Measurements from ENCODE around the gene CTNNA1. TPM values are rescaled to one million over a fixed set of nuclear protein-coding genes. Genes with fewer than 3 reads are reported as not detected.
"Not testable (repeated sequence)": the region's sequence is repeated elsewhere in the genome, so short reads cannot be mapped to it uniquely, and the experiment has no call there.

Gene CTNNA1
- total RNA-seq, 1 donor from 2014 or later: 598 TPM

- TF ChIP-seq, protein P1, sequence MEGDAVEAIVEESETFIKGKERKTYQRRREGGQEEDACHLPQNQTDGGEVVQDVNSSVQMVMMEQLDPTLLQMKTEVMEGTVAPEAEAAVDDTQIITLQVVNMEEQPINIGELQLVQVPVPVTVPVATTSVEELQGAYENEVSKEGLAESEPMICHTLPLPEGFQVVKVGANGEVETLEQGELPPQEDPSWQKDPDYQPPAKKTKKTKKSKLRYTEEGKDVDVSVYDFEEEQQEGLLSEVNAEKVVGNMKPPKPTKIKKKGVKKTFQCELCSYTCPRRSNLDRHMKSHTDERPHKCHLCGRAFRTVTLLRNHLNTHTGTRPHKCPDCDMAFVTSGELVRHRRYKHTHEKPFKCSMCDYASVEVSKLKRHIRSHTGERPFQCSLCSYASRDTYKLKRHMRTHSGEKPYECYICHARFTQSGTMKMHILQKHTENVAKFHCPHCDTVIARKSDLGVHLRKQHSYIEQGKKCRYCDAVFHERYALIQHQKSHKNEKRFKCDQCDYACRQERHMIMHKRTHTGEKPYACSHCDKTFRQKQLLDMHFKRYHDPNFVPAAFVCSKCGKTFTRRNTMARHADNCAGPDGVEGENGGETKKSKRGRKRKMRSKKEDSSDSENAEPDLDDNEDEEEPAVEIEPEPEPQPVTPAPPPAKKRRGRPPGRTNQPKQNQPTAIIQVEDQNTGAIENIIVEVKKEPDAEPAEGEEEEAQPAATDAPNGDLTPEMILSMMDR (IDR thresholded peaks at IDR 0.05; ENCODE audit: partially characterized antibody, unreplicated experiment): no peak
- Mint-ChIP-seq H3K36me3 (ENCODE audit: unreplicated experiment) (peaks cover 2% of the 10 kb centered on the region), H3K9me3 (ENCODE audit: unreplicated experiment) (peaks cover 2% of the 10 kb centered on the region), H3K27me3 (ENCODE audit: unreplicated experiment) (peaks cover 9% of the 10 kb centered on the region), H3K4me3 (ENCODE audit: unreplicated experiment) (no peak overlapping the region), H3K4me1 (ENCODE audit: low read depth, unreplicated experiment) (peaks cover 17% of the 10 kb centered on the region), H3K27ac (ENCODE audit: unreplicated experiment) (no peak overlapping the region)
- DNase-seq: no peak
Measured at GRCh38 chr5:138805096-138805495, 51.9 kb downstream of the CTNNA1 start.

- Mint-ChIP-seq H3K4me1 (ENCODE audit: low read depth, unreplicated experiment) (peaks cover 16% of the 10 kb centered on the region), H3K9me3 (ENCODE audit: unreplicated experiment) (peaks cover 6% of the 10 kb centered on the region), H3K4me3 (ENCODE audit: unreplicated experiment) (no peak overlapping the region), H3K27ac (ENCODE audit: unreplicated experiment) (no peak overlapping the region), H3K27me3 (ENCODE audit: unreplicated experiment) (peaks cover 6% of the 10 kb centered on the region), H3K36me3 (ENCODE audit: unreplicated experiment) (peaks cover 5% of the 10 kb centered on the region)
- TF ChIP-seq, protein P1 (IDR thresholded peaks at IDR 0.05; ENCODE audit: partially characterized antibody, unreplicated experiment): no peak
- no peak for DNase-seq
Measured at GRCh38 chr5:138807182-138807581, 54.0 kb downstream of the CTNNA1 start.

- DNase-seq: no peak
- Mint-ChIP-seq H3K27me3 (ENCODE audit: unreplicated experiment) (peaks cover 7% of the 10 kb centered on the region), H3K9me3 (ENCODE audit: unreplicated experiment) (peaks cover 10% of the 10 kb centered on the region), H3K36me3 (ENCODE audit: unreplicated experiment) (peaks cover 11% of the 10 kb centered on the region), H3K4me1 (ENCODE audit: low read depth, unreplicated experiment) (peaks cover 12% of the 10 kb centered on the region), H3K4me3 (ENCODE audit: unreplicated experiment) (no peak overlapping the region), H3K27ac (ENCODE audit: unreplicated experiment) (no peak overlapping the region)
- TF ChIP-seq, protein P1 (IDR thresholded peaks at IDR 0.05; ENCODE audit: partially characterized antibody, unreplicated experiment): no peak
Measured at GRCh38 chr5:138809391-138809790, 56.2 kb downstream of the CTNNA1 start.

GRCh38 chr5:138810861-138811260 lies 57.6 kb downstream of the CTNNA1 start:
- Mint-ChIP-seq H3K36me3 (ENCODE audit: unreplicated experiment) (peaks cover 11% of the 10 kb centered on the region), H3K4me1 (ENCODE audit: low read depth, unreplicated experiment) (peaks cover 12% of the 10 kb centered on the region)
- not testable (repeated sequence) for H3K27ac Mint-ChIP-seq (ENCODE audit: unreplicated experiment); H3K4me3 Mint-ChIP-seq (ENCODE audit: unreplicated experiment); DNase-seq; H3K9me3 Mint-ChIP-seq (ENCODE audit: unreplicated experiment); H3K27me3 Mint-ChIP-seq (ENCODE audit: unreplicated experiment)

DNA sequence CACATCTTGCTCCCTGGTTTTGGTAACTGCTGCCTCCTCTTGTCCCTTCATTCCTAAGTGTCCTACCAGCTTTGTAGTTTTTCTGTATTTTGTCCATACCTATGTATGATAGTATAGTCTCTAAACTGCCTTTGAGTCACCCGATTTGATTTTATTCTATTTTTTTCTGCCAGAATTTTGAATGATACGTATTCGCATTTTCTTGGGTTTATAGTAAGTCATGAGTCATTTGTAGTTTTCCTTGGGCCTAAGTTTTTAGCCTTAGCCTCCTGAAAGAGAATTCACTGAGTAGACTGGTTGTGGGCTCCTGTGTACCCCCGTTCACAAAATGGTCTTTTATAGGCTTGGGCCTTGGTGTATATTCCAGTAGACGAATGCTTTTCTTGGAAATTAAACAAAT lies 62.3 kb downstream of the CTNNA1 start:
- Mint-ChIP-seq H3K4me3 (ENCODE audit: unreplicated experiment) (no peak overlapping the region), H3K4me1 (ENCODE audit: low read depth, unreplicated experiment) (peaks cover 22% of the 10 kb centered on the region), H3K27me3 (ENCODE audit: unreplicated experiment) (peaks cover 6% of the 10 kb centered on the region), H3K36me3 (ENCODE audit: unreplicated experiment) (peaks cover 5% of the 10 kb centered on the region), H3K27ac (ENCODE audit: unreplicated experiment) (no peak overlapping the region), H3K9me3 (ENCODE audit: unreplicated experiment) (peaks cover 6% of the 10 kb centered on the region)
- TF ChIP-seq, protein P1 (IDR thresholded peaks at IDR 0.05; ENCODE audit: partially characterized antibody, unreplicated experiment): no peak
- DNase-seq: no peak
